Activated naive CD8-positive, alpha-beta T cell treated with anti-CD3 and anti-CD28 coated beads, Interleukin-2, amount 50 U/mL, for 24 hours (primary cell): ENCODE data around the gene BCR.
"Not testable (repeated sequence)": the region's sequence is repeated elsewhere in the genome, so short reads cannot be mapped to it uniquely, and the experiment has no call there.

Experiments
- ATAC-seq: fragments of 150-1000 bp; cut with Tn5 transposase; one replicate; pipeline ENCODE4 v1.10.0; 2021
- DNase-seq: peaks from one replicate; pipeline ENCODE4 v3.0.0; 2021
- H3K27ac Mint-ChIP-seq: one replicate; pipeline ENCODE4 v1.8.0; 2021; ENCODE audit warnings: mild to moderate bottlenecking, mixed read lengths
- H3K27me3 Mint-ChIP-seq: one replicate; pipeline ENCODE4 v1.8.0; 2021; ENCODE audit warnings: mixed read lengths
- H3K36me3 Mint-ChIP-seq: one replicate; pipeline ENCODE4 v1.8.0; 2021; ENCODE audit warnings: low read depth, mixed read lengths
- H3K4me1 Mint-ChIP-seq: one replicate; pipeline ENCODE4 v1.8.0; 2021; ENCODE audit warnings: mixed read lengths
- H3K4me3 Mint-ChIP-seq: one replicate; pipeline ENCODE4 v1.8.0; 2021; ENCODE audit warnings: mild to moderate bottlenecking, moderate library complexity, mixed read lengths
- H3K9me3 Mint-ChIP-seq: one replicate; pipeline ENCODE4 v1.8.0; 2021; ENCODE audit warnings: mixed read lengths

The BCR gene

DNA sequence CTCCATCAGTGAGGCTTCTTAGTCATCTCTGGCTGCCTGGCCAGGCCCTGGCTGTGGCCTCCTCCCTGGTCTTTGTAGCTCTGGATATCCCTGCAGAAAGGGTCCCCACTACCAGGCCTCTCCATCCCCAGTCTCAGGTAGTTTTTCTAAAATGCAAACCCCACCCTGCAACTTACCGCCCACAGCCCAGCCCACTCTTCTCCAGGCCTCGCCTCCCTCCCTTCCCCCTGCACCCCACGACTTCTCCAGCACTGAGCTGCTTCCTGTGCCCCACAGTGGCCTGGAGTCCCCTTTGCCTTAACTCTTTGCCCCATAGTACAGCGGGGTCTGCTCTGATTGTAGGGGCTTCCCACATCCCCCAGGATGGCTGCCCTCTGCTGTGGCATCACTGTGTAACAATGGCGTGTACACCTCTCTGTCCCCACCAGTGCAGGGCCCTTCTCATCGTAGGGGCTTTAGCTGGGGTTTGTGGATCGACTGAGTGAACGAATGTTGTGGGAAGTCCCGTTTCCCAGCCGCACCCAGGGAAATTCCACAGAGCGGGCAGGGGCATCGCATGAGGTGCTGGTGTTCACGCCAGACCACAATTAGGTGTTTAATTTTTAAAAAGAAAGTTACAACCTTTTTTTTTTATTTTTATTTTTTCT lies 111.6 kb downstream of the BCR start:
- no peak for DNase-seq
- Mint-ChIP-seq H3K27me3 (no peaks in the 10 kb centered on the region), H3K36me3 (peaks cover 13% of the 10 kb centered on the region), H3K27ac (no peak overlapping the region), H3K9me3 (no peaks in the 10 kb centered on the region), H3K4me3 (no peak overlapping the region), H3K4me1 (no peaks in the 10 kb centered on the region)
- ATAC-seq, result no peak

DNA sequence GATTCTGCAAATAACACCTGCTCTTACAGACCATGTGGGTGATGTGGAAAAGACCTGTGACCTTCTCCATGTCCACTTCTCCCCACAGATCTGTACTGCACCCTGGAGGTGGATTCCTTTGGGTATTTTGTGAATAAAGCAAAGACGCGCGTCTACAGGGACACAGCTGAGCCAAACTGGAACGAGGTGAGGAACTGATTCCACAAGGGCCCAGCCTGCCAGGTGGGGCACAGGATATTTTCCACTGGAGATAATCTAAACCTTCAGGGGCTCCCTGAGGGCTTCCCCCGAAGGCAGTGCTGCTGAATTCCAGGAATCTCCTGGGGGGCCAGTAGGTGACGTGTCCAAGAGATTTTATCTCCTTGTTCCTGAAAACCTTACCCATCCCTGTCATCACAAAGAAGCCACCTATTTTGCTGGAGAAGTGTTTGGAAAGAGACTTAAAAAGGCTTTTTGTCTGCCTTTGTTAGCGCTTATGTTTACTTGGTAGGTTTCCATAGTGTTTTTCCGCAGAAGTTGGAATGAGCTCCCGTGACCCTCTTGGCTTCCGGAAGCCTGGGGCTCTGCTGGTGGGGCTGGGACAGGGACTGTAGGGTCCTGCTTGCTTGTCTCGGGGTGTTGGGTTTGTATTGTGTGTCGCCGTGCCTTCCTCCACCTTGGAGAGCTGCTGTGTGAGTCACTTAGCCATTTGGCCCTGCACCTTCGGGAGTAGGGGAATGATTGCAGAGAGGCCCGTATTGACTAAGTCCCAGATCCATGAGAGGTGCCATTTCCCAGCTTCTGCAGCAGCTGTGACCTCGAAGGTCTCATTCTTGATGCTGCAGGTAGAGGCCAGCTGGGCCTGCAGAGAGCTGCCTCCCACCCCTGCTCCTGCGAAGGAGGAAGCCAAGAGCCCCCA lies 112.4 kb downstream of the BCR start:
- no peak for DNase-seq
- no peak for ATAC-seq
- Mint-ChIP-seq H3K27ac (no peak overlapping the region), H3K4me1 (no peaks in the 10 kb centered on the region), H3K27me3 (no peaks in the 10 kb centered on the region), H3K4me3 (no peak overlapping the region), H3K9me3 (no peaks in the 10 kb centered on the region), H3K36me3 (peaks cover 15% of the 10 kb centered on the region)

DNA sequence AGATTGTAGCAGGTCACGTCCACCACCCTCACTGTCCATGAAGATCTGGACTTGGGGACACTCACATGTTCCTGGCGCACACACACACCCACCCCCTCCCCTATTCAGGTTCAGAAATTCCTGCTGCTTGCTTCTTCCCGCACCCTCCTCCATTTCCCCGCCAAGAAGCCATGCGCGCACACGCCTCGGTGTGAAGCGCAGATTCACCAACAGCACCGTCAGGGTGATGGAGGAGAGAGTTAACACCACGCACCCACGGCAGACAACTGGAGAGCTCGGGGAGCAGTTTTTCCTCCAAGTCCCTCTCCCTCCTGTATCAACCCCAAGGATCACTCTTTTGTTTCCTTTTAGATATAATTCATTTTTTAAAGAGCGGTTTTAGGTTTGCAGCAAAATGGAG lies 113.4 kb downstream of the BCR start:
- no peak for DNase-seq
- no peak overlapping the region for H3K4me3 Mint-ChIP-seq
- H3K4me1 Mint-ChIP-seq, result no peaks in the 10 kb centered on the region
- H3K9me3 Mint-ChIP-seq, result no peaks in the 10 kb centered on the region
- ATAC-seq, result no peak
- no peak overlapping the region for H3K27ac Mint-ChIP-seq
- peaks cover 19% of the 10 kb centered on the region for H3K36me3 Mint-ChIP-seq
- H3K27me3 Mint-ChIP-seq, result no peaks in the 10 kb centered on the region

DNA sequence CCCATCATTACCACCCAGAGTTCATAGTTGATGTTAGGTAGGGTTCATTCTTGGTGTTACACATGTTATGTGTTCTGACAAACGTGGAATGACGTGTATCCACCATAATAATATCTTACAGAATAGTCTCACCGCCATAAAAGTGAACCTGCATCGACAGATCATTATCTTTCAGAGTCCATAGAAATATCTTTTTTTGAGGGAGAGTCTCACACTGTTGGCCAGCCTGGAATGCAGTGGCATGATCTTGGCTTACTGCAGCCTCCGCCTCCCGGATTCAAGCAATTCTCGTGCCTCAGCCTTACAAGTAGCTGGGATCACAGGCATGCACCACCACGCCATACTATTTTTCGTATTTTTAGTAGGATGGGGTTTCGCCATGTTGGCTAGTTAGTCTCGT lies 113.9 kb downstream of the BCR start:
- no peak overlapping the region for H3K27ac Mint-ChIP-seq
- ATAC-seq, result no peak
- H3K4me3 Mint-ChIP-seq, result no peak overlapping the region
- H3K27me3 Mint-ChIP-seq, result no peaks in the 10 kb centered on the region
- H3K9me3 Mint-ChIP-seq, result no peaks in the 10 kb centered on the region
- no peak for DNase-seq
- H3K4me1 Mint-ChIP-seq, result no peaks in the 10 kb centered on the region
- H3K36me3 Mint-ChIP-seq, result peaks cover 20% of the 10 kb centered on the region

DNA sequence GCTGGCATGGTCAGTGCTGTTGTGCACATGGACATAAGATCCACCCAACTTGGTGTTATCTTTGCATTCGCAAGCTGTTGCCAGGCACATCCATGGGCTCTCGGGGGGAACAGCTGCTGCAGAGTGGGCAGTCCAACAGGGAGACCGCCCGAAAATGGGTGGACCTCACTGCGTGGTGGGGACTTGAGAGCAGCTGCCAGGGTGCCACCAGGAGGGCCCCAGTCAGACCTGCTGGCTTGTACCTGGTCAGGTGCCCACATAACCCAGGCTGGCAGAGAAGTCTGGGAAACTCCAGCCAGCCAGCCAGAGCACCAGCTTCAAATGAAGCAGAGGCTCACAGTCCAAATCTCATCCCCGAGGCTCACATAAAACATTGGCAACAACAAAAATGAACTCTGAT lies 120.2 kb downstream of the BCR start:
- H3K4me3 Mint-ChIP-seq, result no peak overlapping the region
- no peaks in the 10 kb centered on the region for H3K4me1 Mint-ChIP-seq
- peaks cover 17% of the 10 kb centered on the region for H3K36me3 Mint-ChIP-seq
- no peaks in the 10 kb centered on the region for H3K9me3 Mint-ChIP-seq
- no peak overlapping the region for H3K27ac Mint-ChIP-seq
- no peaks in the 10 kb centered on the region for H3K27me3 Mint-ChIP-seq
- DNase-seq (no peak), ATAC-seq (no peak)

DNA sequence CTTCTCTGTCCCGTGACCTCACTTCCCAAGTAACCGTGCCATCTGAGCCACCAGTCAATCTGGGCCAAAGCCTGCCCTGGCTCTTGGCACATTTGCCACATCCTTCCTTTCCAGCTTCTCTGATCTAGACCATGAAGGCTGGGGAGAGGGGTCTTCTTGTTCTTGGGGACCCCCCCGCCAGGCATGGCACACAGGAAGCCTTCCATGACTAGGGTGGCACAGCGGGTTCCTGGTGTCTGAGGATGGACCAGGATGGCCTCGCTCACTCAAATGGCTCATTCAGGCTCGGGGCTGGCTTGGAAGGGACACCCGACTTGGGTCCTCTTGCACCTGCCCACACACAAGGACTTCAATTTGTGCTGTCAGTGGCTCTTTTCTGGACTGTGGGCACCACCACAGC lies 121.3 kb downstream of the BCR start:
- peak overlapping the region; percentile 31 for H3K27ac Mint-ChIP-seq
- peaks cover 17% of the 10 kb centered on the region for H3K36me3 Mint-ChIP-seq

DNA sequence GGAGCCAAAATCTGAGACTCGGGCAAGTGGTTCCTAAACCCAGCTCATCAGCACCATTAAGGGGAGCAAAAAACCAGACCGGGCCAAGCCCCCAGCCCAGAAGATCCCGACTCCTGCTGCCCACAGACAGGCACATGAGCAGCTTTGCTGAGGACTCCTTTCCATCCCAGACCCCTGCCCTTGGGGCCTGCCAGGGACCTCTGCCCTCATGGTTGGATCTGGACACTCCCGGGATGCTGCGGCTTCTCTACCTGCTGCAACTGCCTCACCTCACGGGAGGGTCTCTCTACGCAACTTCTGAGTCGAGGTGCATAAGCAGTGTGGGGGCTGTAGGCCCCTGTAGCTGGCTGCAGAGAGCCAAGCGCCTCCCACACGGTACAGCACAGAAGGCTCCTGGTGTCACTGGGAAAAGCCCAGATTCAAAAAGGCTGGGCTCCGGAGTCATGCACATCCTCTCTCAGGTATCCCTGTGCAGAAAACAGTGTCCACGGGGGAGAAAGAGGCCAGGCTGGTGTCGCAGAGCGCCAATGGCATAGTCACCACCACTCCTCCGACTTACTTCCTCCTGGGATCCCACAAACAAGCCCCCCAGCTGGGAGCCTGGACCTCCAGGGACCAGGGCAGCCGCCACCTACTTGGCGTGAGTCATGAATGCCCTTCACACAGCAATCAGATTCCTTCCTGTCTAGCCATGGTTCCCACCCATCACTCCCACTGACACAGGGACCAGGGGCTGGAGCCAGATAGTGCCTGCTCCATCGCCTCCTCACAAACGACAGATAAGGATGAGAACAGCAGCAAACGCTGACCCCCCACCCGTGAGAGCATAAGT lies 122.1 kb downstream of the BCR start:
- ATAC-seq, result no peak
- no peak overlapping the region for H3K4me3 Mint-ChIP-seq
- H3K27ac Mint-ChIP-seq, result no peak overlapping the region
- no peak for DNase-seq
- no peaks in the 10 kb centered on the region for H3K27me3 Mint-ChIP-seq
- H3K4me1 Mint-ChIP-seq, result no peaks in the 10 kb centered on the region
- peaks cover 15% of the 10 kb centered on the region for H3K36me3 Mint-ChIP-seq
- H3K9me3 Mint-ChIP-seq, result no peaks in the 10 kb centered on the region

More for the DNA sequence above, 121.3 kb downstream of the BCR start:
- Mint-ChIP-seq H3K4me3 (no peak overlapping the region), H3K9me3 (no peaks in the 10 kb centered on the region), H3K27me3 (no peaks in the 10 kb centered on the region), H3K4me1 (no peaks in the 10 kb centered on the region)
- ATAC-seq (no peak), DNase-seq (no peak)

DNA sequence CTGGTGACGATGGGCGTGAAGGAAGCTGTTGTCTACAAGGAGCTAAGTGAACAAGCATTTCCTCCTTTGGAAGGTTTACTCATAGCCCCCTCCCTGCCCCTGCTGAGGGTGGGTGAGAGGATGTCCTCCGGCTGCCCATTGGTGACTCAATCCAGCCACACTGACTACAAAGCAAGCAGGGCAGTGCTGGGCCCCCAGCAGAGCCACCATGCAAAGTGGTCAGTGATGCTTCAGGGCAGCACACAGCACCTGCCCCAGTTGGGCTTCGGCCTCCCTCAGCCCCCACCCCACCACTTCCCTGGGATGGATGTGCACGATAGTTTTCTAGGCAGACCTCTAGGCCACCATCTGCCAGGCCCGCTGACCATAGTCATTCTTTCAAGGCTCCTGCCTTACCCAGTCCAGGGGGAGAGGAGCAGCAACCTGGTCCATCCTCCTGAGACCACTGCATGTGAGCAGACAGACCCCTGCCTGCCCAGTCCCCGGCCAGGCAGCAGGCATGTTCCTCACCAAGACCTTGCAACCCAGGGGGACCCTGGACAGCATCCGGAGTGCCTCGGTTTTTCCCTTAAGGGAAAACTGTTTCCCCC lies 125.1 kb downstream of the BCR start:
- H3K27ac Mint-ChIP-seq, result no peak overlapping the region
- H3K4me1 Mint-ChIP-seq, result no peaks in the 10 kb centered on the region
- ATAC-seq, result no peak
- no peak for DNase-seq
- no peak overlapping the region for H3K4me3 Mint-ChIP-seq
- peaks cover 7% of the 10 kb centered on the region for H3K36me3 Mint-ChIP-seq
- no peaks in the 10 kb centered on the region for H3K27me3 Mint-ChIP-seq
- H3K9me3 Mint-ChIP-seq, result no peaks in the 10 kb centered on the region

DNA sequence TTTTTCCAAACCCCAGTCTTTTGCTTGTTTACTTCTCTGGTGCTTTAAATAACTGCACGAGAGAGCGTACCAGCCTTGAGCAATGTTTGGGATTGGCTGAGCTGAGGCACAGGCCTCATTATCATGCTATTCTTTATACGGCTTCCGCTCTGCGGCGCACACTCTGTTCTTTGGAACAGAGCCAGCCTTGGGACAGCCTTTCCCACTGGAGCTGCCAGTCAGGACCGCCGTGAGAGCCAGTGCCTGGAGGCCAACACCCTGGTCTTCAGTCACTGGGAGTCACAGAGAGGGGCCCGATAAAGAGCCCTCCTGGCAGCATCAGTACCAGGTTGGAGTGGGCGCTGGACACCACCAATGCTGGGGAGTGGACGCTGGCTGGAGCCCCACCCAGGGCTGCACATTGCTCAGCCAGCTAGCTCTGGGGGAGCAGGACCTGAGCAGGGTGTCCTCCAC lies 125.6 kb downstream of the BCR start:
- Mint-ChIP-seq H3K4me3 (no peak overlapping the region), H3K36me3 (peaks cover 7% of the 10 kb centered on the region), H3K9me3 (no peaks in the 10 kb centered on the region), H3K27ac (no peak overlapping the region), H3K4me1 (no peaks in the 10 kb centered on the region), H3K27me3 (no peaks in the 10 kb centered on the region)
- no peak for DNase-seq
- no peak for ATAC-seq

DNA sequence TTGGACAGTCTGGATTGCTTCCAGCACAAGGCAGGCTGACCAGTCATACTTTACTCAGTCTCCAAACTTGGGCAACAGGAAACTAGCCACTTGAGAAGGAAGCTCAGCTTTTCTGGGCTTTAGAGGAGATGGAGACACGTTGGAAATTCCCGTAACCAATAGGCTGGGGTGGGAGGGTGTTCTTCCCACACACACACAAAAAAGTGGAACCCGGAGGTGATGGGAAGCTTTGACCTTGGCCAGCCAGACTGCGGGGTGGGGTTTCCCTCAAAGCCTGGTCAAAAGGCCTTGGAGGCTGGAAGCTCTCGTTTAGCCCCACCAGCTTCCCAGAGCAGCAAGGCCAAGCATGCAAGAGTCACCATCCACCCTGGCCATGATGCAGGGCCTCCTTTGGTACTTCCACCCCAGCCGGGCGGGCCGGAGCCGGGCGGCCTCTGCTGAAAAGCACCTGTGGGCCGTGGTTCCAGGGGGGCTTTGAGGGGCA lies 126.2 kb downstream of the BCR start:
- no peaks in the 10 kb centered on the region for H3K27me3 Mint-ChIP-seq
- no peaks in the 10 kb centered on the region for H3K4me1 Mint-ChIP-seq
- H3K4me3 Mint-ChIP-seq, result no peak overlapping the region
- ATAC-seq (no peak), DNase-seq (no peak)
- H3K9me3 Mint-ChIP-seq, result no peaks in the 10 kb centered on the region
- no peak overlapping the region for H3K27ac Mint-ChIP-seq
- peaks cover 7% of the 10 kb centered on the region for H3K36me3 Mint-ChIP-seq

DNA sequence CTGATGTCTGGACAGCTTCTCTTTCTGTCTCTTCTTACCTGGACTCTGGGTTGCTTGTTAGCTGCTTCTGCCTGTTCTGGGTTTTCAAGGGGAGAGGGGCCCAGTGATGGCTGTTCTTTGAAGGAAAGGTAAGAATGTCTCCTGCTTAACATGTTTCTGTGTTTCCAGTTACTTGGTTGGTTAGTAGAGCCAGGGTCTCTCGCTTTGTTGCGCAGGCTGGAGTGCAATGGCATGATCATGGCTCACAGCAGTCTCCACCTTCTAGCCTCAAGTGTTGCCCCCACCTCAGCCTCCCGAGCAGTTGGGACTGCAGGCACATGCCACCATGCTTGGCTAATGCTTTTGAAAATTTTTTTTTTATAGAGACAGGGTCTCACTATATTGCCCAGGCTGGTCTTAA lies 126.6 kb downstream of the BCR start:
- ATAC-seq, result no peak
- H3K36me3 Mint-ChIP-seq, result peaks cover 7% of the 10 kb centered on the region
- H3K27me3 Mint-ChIP-seq, result no peaks in the 10 kb centered on the region
- H3K4me1 Mint-ChIP-seq, result no peaks in the 10 kb centered on the region
- DNase-seq, result no peak
- H3K27ac Mint-ChIP-seq, result no peak overlapping the region
- no peaks in the 10 kb centered on the region for H3K9me3 Mint-ChIP-seq
- H3K4me3 Mint-ChIP-seq, result no peak overlapping the region

DNA sequence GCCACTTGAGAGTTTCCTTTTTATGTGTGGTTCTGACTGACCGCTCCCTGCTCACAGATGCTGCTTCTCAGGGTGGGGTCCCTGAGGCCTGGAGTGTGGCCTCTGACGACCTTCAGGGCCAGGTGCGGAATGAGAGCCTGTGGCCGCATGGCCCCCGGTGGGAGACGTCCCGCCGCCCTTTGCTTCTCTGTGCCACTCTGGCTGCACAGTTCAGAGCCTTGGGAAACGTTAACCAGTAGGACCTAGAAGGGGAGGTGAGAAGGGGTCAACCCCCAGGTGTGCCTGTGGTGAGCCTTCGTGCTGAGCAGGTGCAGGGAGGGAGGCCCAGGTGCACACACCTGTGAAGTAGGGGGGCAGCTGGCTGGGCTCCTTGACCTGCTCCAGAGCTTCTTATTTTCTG lies 127.2 kb downstream of the BCR start:
- not testable (repeated sequence) for H3K4me3 Mint-ChIP-seq, DNase-seq, H3K9me3 Mint-ChIP-seq, H3K27ac Mint-ChIP-seq, H3K27me3 Mint-ChIP-seq, H3K36me3 Mint-ChIP-seq, H3K4me1 Mint-ChIP-seq, ATAC-seq

DNA sequence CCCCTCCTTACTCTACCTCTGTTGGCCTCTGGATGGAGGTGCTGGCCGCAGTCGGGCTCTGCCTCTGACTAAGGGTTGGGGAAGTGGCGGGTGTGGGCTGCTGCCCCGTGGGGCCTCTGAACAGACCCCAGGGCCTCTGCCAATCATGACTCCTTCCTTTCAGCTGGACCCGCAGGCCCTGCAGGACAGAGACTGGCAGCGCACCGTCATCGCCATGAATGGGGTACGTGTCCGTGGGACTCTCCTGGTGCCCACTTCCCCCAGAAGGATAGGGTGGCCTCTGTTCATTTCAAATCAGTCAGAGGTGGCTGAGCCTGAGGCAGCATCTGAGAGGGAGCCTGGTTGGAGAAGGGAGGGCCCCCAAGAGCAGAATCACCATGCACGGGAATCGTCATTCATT lies 129.0 kb downstream of the BCR start:
- DNase-seq, H3K27ac Mint-ChIP-seq, ATAC-seq, H3K27me3 Mint-ChIP-seq, H3K4me3 Mint-ChIP-seq, H3K4me1 Mint-ChIP-seq, H3K9me3 Mint-ChIP-seq, H3K36me3 Mint-ChIP-seq: not testable (repeated sequence)

DNA sequence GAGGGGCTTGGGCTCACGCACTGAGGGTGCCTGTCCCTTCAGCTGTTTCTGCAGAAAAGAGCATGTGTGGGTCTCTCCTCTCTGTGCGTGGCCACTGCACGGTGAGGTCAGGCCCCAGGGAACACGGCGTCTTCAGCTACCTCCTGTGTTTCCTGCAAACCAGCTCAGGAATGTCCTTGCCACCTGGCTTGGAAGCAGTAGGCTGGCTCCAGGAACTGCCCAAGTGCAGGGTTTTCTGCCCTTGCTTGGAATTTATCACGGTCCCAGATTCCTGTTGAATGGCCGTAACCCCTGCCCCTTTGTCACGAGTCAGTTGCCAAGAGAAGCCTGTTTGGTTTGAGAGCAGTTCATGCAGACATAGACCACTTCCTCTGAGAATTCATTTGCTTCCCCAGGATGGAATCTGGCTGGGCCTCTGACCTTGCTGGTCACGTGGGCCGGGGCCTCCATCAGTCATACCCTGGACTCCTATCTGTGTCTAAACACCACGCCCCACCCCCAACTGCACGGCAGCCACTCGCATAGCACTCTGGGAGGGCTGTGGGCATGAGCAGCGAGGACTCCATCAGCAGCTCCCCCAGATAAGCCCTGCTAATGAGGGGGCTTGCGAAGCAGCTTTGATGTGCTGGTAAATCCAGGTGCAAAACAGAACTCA lies 130.3 kb downstream of the BCR start:
- H3K9me3 Mint-ChIP-seq, ATAC-seq, H3K4me3 Mint-ChIP-seq, H3K27me3 Mint-ChIP-seq, H3K27ac Mint-ChIP-seq, DNase-seq, H3K36me3 Mint-ChIP-seq, H3K4me1 Mint-ChIP-seq: not testable (repeated sequence)
